Heart left ventricle (tissue), 16 donors: ENCODE data around the gene ARRB1. TPM values are rescaled to one million over a fixed set of nuclear protein-coding genes. Genes with fewer than 3 reads are reported as not detected.

Experiments used
- ATAC-seq, 4 donors: fragments of 200-7000 bp; cut with Tn5 transposase; one replicate each; pipeline ENCODE4 v1.9.1; 2020 to 2022; ENCODE audit warnings: moderate library complexity in 4 of 4, mild to moderate bottlenecking in 3 of 4, moderate number of reproducible peaks in 1 of 4
- DNase-seq, 5 donors: peaks; one replicate each; pipeline ENCODE4 v3.0.0-alpha.2; 2020
- H3K27ac ChIP-seq, 12 donors: fragments of 200-600 bp; sonication (generic) in 4 of 12; one replicate each; pipeline versions ENCODE4 v1.5.0 to v1.8.0; 2016 to 2022; ENCODE audit warnings: mild to moderate bottlenecking in 2 of 12
- H3K27me3 ChIP-seq, 9 donors: fragments of 200-600 bp; sonication (generic) in 2 of 9; one replicate each; pipeline versions ENCODE4 v1.5.1 to v1.8.0; 2016 to 2022; ENCODE audit warnings: mild to moderate bottlenecking in 3 of 9
- H3K36me3 ChIP-seq, 9 donors: fragments of 200-600 bp; sonication (generic) in 2 of 9; one replicate each; pipeline versions ENCODE4 v1.5.0 to v1.8.0; 2018 to 2022; ENCODE audit warnings: mild to moderate bottlenecking in 2 of 9
- H3K4me1 ChIP-seq, 12 donors: fragments of 200-600 bp; sonication (generic) in 4 of 12; one replicate each; pipeline versions ENCODE4 v1.5.0 to v1.8.0; 2016 to 2022; ENCODE audit warnings: mild to moderate bottlenecking in 3 of 12
- H3K4me3 ChIP-seq, 12 donors: fragments of 200-600 bp; sonication (generic) in 4 of 12; one replicate each; pipeline versions ENCODE4 v1.5.0 to v1.8.0; 2017 to 2022; ENCODE audit warnings: mild to moderate bottlenecking in 9 of 12, moderate library complexity in 4 of 12
- H3K9me3 ChIP-seq, 12 donors: fragments of 200-600 bp; sonication (generic) in 4 of 12; one replicate each; pipeline versions ENCODE4 v1.5.0 to v1.8.0; 2016 to 2022; ENCODE audit warnings: mild to moderate bottlenecking in 1 of 12
- POLR2A ChIP-seq, 2 donors: fragments of 450-650 bp; IDR thresholded peaks; one replicate each; pipeline ENCODE4 v1.6.1; 2017; ENCODE audit warnings: antibody characterized with exemption in 2 of 2, mild to moderate bottlenecking in 2 of 2, moderate library complexity in 2 of 2
- WGBS, 4 donors: extraction: QIAGEN DNeasy Blood & Tissue Kit in 2 of 4; methylation state at CpG; one replicate each; pipeline versions ENCODE4 v1.1.5 to v1.1.7; 2013 to 2018; 5-methylcytosine and 5-hydroxymethylcytosine counted together
- intact Hi-C, 10 donors: fragments of 100-400 bp; cut with DNase I; formaldehyde crosslinking; loops; one replicate each; pipeline versions ENCODE4 v1.11.1 to v1.14.2; 2022
- microRNA counts, 2 donors: library from miRNA; unstranded; fragments of <30 nt; microRNA quantifications; one replicate each; lab custom pipeline; 2016
- microRNA-seq, 4 donors: library from miRNA; unstranded; fragments of <30 nt; microRNA quantifications; one replicate each; pipeline versions ENCODE4 to v1.2.0, GENCODE V29; 2017 to 2020
- polyA plus RNA-seq, 2 donors: library from polyadenylated mRNA; stranded (reverse); fragments of 200-250 nt; gene quantifications; one replicate each; pipeline ENCODE4 v1.2.3, GENCODE V29; 2013
- total RNA-seq, 9 donors: library from RNA; depleted of rRNA in 2 of 9; stranded (reverse); fragments of >200 nt in 2 of 9; fragmentation: NEBNext Ultra II Directional in 3 of 9; extraction: Animal tissue kit (Norgen Biotek cat#: 25700) in 3 of 9; gene quantifications; one replicate each; pipeline versions ENCODE4 v1.1.0 to v1.2.4, GENCODE V29; 2016 to 2023
- TF ChIP-seq, protein P1 (sequence below), 12 donors: fragments of 200-600 bp; sonication (generic) in 4 of 12; IDR thresholded peaks; one replicate each; pipeline versions ENCODE4 v1.5.0 to v1.8.0; 2018 to 2022; ENCODE audit warnings: antibody characterized with exemption in 12 of 12, mild to moderate bottlenecking in 5 of 12
- donor health status: ischemic (EF 13 %, LVEDD 7.1; RV severe dilation, severe dysfunction).
- donor health status: healthy with polysubstance abuse.
- donor health status: DM: no; HTN: yes; CAD: no.
- donor health status: DM: no; HTN: no; CAD: no.
- donor health status: ischemic (EF 25% LVEDD 6.9; RV normal size, moderate dysfunction).
- donor health status: ischemic (EF 25% LVEDD 5.7; RV mildly dilated, moderate dysfunction).
- donor health status: healthy.
- donor health status: DM: yes; HTN: yes; CAD: no.
- donor health status: ischemic (EF 35%, LVEDD 5.7; RV mildly dilated, moderate dysfunction).
- donor health status: nonischemic (EF 11% LVEDD 7.7; RV severe dilation, severe dysfunction).
- donor health status: DM: yes; HTN: yes; CAD: no.
- donor health status: PGD.
- donor health status: ischemic (EF 29% LVEDD 5.4; RV normal size, mild dysfunction).
- donor health status: nonischemic (EF 23%, LVEDD 6.1; RV moderate dilation, normal function).

ARRB1 gene
- total and polyA plus RNA-seq, 11 donors: 7.9 to 58.9 (median 25.4) TPM

DNA sequence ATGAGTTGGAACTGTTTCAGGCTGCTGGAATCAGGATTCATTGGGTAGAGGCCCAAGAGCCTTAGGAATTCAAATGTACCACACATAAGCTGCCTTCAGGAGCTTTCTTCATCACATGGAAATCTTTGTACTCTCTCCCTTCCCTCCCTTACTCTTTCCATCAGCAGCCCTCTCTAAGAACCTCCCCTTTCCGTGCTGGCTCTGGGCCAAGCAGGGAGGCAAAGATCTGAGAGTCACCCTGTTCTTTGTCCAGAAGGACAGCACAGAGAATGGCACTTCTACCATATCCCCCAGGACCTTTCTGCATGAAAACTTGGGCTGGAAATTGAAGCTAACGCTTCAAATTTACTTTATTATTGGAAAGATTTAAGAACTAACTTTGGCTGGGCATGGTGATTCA, 131.6 kb downstream of the ARRB1 start:
- DNase-seq (no peak), ATAC-seq (no peak)
- peaks cover 0 to 8% (median 0%) of the 10 kb centered on the region in 9 donors for H3K27me3 ChIP-seq
- H3K9me3 ChIP-seq: no peaks in the 10 kb centered on the region
- H3K4me1 ChIP-seq: no peaks in the 10 kb centered on the region
- no peaks in the 10 kb centered on the region for H3K36me3 ChIP-seq
- H3K27ac ChIP-seq: no peak overlapping the region
- WGBS, 4 donors: 48 to 55% (median 53%) methylated on average over 2 of the region's 2 CpGs
- no peak overlapping the region for H3K4me3 ChIP-seq
- TF ChIP-seq, protein P1, sequence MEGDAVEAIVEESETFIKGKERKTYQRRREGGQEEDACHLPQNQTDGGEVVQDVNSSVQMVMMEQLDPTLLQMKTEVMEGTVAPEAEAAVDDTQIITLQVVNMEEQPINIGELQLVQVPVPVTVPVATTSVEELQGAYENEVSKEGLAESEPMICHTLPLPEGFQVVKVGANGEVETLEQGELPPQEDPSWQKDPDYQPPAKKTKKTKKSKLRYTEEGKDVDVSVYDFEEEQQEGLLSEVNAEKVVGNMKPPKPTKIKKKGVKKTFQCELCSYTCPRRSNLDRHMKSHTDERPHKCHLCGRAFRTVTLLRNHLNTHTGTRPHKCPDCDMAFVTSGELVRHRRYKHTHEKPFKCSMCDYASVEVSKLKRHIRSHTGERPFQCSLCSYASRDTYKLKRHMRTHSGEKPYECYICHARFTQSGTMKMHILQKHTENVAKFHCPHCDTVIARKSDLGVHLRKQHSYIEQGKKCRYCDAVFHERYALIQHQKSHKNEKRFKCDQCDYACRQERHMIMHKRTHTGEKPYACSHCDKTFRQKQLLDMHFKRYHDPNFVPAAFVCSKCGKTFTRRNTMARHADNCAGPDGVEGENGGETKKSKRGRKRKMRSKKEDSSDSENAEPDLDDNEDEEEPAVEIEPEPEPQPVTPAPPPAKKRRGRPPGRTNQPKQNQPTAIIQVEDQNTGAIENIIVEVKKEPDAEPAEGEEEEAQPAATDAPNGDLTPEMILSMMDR (IDR thresholded peaks at IDR 0.05): no peak
- TF ChIP-seq POLR2A (IDR thresholded peaks at IDR 0.05): no peak
- intact Hi-C loops: no loop called here

DNA sequence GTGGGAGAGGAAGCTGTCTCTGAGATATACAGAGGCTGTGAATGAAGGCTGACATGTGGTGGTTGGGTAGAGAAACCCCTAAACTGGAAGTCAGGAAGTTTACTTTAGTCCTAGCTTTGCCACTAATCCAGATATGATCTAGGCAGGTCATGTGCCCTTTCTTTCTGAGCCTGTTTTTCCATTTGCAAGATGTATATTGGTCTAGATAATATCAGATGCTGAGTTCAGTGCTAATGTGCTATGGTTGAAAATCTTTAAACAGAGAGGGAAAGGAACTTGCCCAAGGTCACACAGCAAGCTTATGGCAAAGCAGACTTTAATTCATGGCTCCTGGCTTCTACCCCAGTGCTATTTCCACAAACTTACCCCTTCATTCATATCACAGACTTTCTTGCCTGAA, 136.6 kb downstream of the ARRB1 start:
- intact Hi-C loops: no loop called here
- no peak for TF ChIP-seq POLR2A (IDR thresholded peaks at IDR 0.05)
- TF ChIP-seq, protein P1 (IDR thresholded peaks at IDR 0.05): no peak

DNA sequence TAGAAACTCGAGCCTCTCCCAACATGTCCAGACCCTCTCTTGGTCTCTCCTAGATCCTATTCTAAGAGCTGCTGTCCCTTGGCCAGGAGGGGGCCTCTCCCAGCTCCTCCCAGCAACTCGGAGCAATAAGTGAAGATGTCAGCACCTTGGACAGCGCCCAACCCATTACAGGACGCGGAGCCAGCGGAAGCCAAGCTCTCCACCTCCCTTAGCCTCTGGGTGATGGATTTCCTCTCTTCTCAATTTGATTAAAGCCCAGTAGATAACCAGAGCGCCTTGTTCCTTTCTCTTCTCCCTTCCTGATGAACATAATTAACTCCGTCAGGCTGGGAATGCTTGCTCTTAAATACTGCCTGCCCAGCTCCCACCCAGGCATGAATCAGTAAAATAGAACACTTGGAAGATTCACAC, 137.0 kb downstream of the ARRB1 start:
- H3K9me3 ChIP-seq: no peaks in the 10 kb centered on the region
- H3K4me3 ChIP-seq: no peak overlapping the region
- WGBS, 4 donors: 0 to 3% (median 2%) methylated on average over 8 of the region's 8 CpGs
- TF ChIP-seq POLR2A (IDR thresholded peaks at IDR 0.05): no peak
- TF ChIP-seq, protein P1 (IDR thresholded peaks at IDR 0.05): peak in 6 of 12 donors; percentile 10 to 43 (median 24)
- H3K27me3 ChIP-seq: peaks cover 0 to 9% (median 0%) of the 10 kb centered on the region in 9 donors
- no peaks in the 10 kb centered on the region for H3K36me3 ChIP-seq
- intact Hi-C loops: no loop called here
- peak in 3 of 4 donors; percentile 64 to 87 (median 81) for ATAC-seq
- H3K27ac ChIP-seq: no peak overlapping the region
- no peaks in the 10 kb centered on the region for H3K4me1 ChIP-seq
- DNase-seq: peak; percentile 79 to 88 (median 80)

More for the DNA sequence above, 136.6 kb downstream of the ARRB1 start:
- Histone ChIP-seq H3K27me3 (peaks cover 0 to 8% (median 0%) of the 10 kb centered on the region in 9 donors), H3K4me3 (no peak overlapping the region), H3K27ac (no peak overlapping the region), H3K9me3 (no peaks in the 10 kb centered on the region), H3K36me3 (no peaks in the 10 kb centered on the region), H3K4me1 (no peaks in the 10 kb centered on the region)
- ATAC-seq (no peak), DNase-seq (no peak)

MicroRNAs encoded within 50 kb of the gene (microRNA counts, 767-probe panel; counts per million panel counts)
- microRNA hsa-miR-326 (lab: Ali Mortazavi, UCI): 0 to 71.6 counts per million in 2 donors

Small RNAs within 50 kb of the gene (microRNA-seq; reads per million reads assigned to microRNA genes)
- gene MIR326: 3.0 to 10.3 (median 4.2) reads per million in 4 donors

Other genes starting within 250 kb of the ARRB1 start
- gene SLCO2B1, start 200.6 kb downstream of the ARRB1 start, total RNA-seq: 100 to 1,000 TPM in 1 of 9 donors, 10 to 100 TPM in 7, 1 to 10 TPM in 1; 8.1 to 167 (median 18.6) TPM
- 1 to 10 TPM; 4.7 to 9.8 TPM for gene SLCO2B1, start 200.6 kb downstream of the ARRB1 start, polyA plus RNA-seq
- 1 to 10 TPM in 1 of 9 donors, under 1 TPM in 4, not detected in 4; 0.08 to 1.0 (median 0.19) TPM for gene TPBGL, start 110.9 kb downstream of the ARRB1 start, total RNA-seq
- under 1 TPM in 1 of 2 donors, not detected in 1; 0.07 TPM for gene TPBGL, start 110.9 kb downstream of the ARRB1 start, polyA plus RNA-seq
- gene RPS3, start 47.9 kb upstream of the ARRB1 start, total RNA-seq: 1,000 to 10,000 TPM in 4 of 9 donors, 100 to 1,000 TPM in 5; 434 to 1,232 (median 990) TPM
- 1,000 to 10,000 TPM in 1 of 2 donors, 100 to 1,000 TPM in 1; 761 to 2,100 TPM for gene RPS3, start 47.9 kb upstream of the ARRB1 start, polyA plus RNA-seq
- 1 to 10 TPM in 1 of 9 donors, under 1 TPM in 7, not detected in 1; 0.21 to 1.1 (median 0.45) TPM for gene KLHL35, start 81.5 kb upstream of the ARRB1 start, total RNA-seq
- under 1 TPM; 0.11 to 0.76 TPM for gene KLHL35, start 81.5 kb upstream of the ARRB1 start, polyA plus RNA-seq
- 10 to 100 TPM in 2 of 9 donors, 1 to 10 TPM in 7; 2.0 to 12.5 (median 5.1) TPM for gene GDPD5, start 174.3 kb upstream of the ARRB1 start, total RNA-seq
- gene GDPD5, start 174.3 kb upstream of the ARRB1 start, polyA plus RNA-seq: 1 to 10 TPM; 4.0 to 4.8 TPM
- gene SERPINH1, start 210.6 kb upstream of the ARRB1 start, total RNA-seq: 100 to 1,000 TPM in 3 of 9 donors, 10 to 100 TPM in 6; 35.7 to 211 (median 71.8) TPM
- gene SERPINH1, start 210.6 kb upstream of the ARRB1 start, polyA plus RNA-seq: 100 to 1,000 TPM in 1 of 2 donors, 10 to 100 TPM in 1; 32.5 to 190 TPM